Spleen (tissue), 11 donors: ENCODE results near the gene WDFY4. TPM values are rescaled to one million over a fixed set of nuclear protein-coding genes. Genes with fewer than 3 reads are reported as not detected.

ENCODE experiments used
- DNase-seq: peaks from one replicate; pipeline ENCODE4 v3.0.0-alpha.2; 2020
- H3K27ac ChIP-seq, 8 donors: fragments of 200-600 bp; sonication (generic) in 7 of 8; 1 replicate in 4 of 8; 2 replicates in 4 of 8; pipeline versions ENCODE4 v1.5.0 to v1.8.0; 2016 to 2021; ENCODE audit warnings: inconsistent platforms in 4 of 8, mild to moderate bottlenecking in 4 of 8, moderate library complexity in 1 of 8
- H3K27me3 ChIP-seq, 7 donors: fragments of 200-600 bp; sonication (generic) in 6 of 7; replicated peaks in 1 of 7; 1 replicate in 4 of 7; 2 replicates in 3 of 7; pipeline versions ENCODE4 v1.5.0 to v1.8.0; 2016 to 2021; ENCODE audit warnings: inconsistent platforms in 3 of 7, mild to moderate bottlenecking in 1 of 7
- H3K36me3 ChIP-seq, 6 donors: fragments of 200-600 bp; sonication (generic) in 5 of 6; 1 replicate in 4 of 6; 2 replicates in 2 of 6; pipeline versions ENCODE4 v1.5.0 to v1.8.0; 2016 to 2021; ENCODE audit warnings: inconsistent platforms in 2 of 6
- H3K4me1 ChIP-seq, 6 donors: fragments of 200-600 bp; sonication (generic) in 5 of 6; 1 replicate in 3 of 6; 2 replicates in 3 of 6; pipeline versions ENCODE4 v1.5.0 to v1.8.0; 2016 to 2021; ENCODE audit warnings: inconsistent platforms in 3 of 6
- H3K4me3 ChIP-seq, 8 donors: fragments of 200-600 bp; sonication (generic) in 7 of 8; 1 replicate in 4 of 8; 2 replicates in 4 of 8; pipeline versions ENCODE4 v1.5.0 to v1.8.0; 2016 to 2021; ENCODE audit warnings: inconsistent platforms in 4 of 8, mild to moderate bottlenecking in 4 of 8, moderate library complexity in 2 of 8
- H3K9me3 ChIP-seq, 8 donors: fragments of 200-600 bp; sonication (generic) in 7 of 8; 1 replicate in 4 of 8; 2 replicates in 4 of 8; pipeline versions ENCODE4 v1.5.0 to v1.8.0; 2016 to 2021; ENCODE audit warnings: inconsistent platforms in 4 of 8
- CTCF ChIP-seq, 11 experiments: fragments of 200-600 bp in 7 of 11; fragments of 450-650 bp in 4 of 11; sonication (generic) in 4 of 11; IDR thresholded peaks in 8 of 11; conservative IDR thresholded peaks in 3 of 11; 1 replicate in 7 of 11; 2 replicates in 4 of 11; pipeline versions ENCODE4 v1.4.0 to v1.8.0; 2016 to 2021; ENCODE audit warnings: antibody characterized with exemption in 11 of 11, inconsistent platforms in 4 of 11, mild to moderate bottlenecking in 1 of 11
- POLR2A ChIP-seq, 3 donors: fragments of 450-650 bp; IDR thresholded peaks; one replicate each; pipeline ENCODE4 v1.5.1; 2017; ENCODE audit warnings: antibody characterized with exemption in 3 of 3, mild to moderate bottlenecking in 1 of 3
- POLR2AphosphoS5 ChIP-seq, 3 donors: sonication (generic); formaldehyde crosslinking; IDR thresholded peaks; one replicate each; pipeline ENCODE4 v1.5.1; 2017; ENCODE audit warnings: antibody characterized with exemption in 3 of 3
- WGBS, 5 donors: extraction: QIAGEN DNeasy Blood & Tissue Kit in 3 of 5; methylation state at CpG; one replicate each; pipeline versions ENCODE4 v1.1.5 to v1.1.7; 2013 to 2018; 5-methylcytosine and 5-hydroxymethylcytosine counted together
- intact Hi-C: fragments of 100-400 bp; cut with DNase I; formaldehyde crosslinking; loops from one replicate; pipeline ENCODE4 v1.15.0; 2023; ENCODE audit warnings: low total_unique reads
- polyA plus RNA-seq, 3 donors: library from polyadenylated mRNA; stranded (reverse); fragments of 200-250 nt; gene quantifications; one replicate each; pipeline ENCODE4 v1.2.1, GENCODE V29; 2013
- total RNA-seq, 7 donors: library from RNA; depleted of rRNA in 3 of 7; stranded (reverse); fragments of >200 nt in 3 of 7; fragmentation: NEBNext Ultra II Directional in 4 of 7; extraction: Animal tissue kit (Norgen Biotek cat#: 25700) in 4 of 7; gene quantifications; one replicate each; pipeline versions ENCODE4 v1.1.0 to v1.2.1, GENCODE V29; 2016 to 2021
- donor health status: healthy with polysubstance abuse.
- donor health status: DM: no; HTN: no; CAD: no; lungs with moderate emphysema.
- donor health status: DM: no; HTN: no; CAD: no.
- donor health status: Bipolar disorder and iron deficiency.
- donor health status: healthy.
- donor health status: DM: no; HTN: no; CAD: no.
- donor health status: DM: yes; HTN: yes; CAD: no.

The WDFY4 gene
- total and polyA plus RNA-seq, 10 donors = 31.7 to 120 (median 88.9) TPM

- TF ChIP-seq POLR2A (IDR thresholded peaks at IDR 0.05) (no peak), POLR2AphosphoS5 (IDR thresholded peaks at IDR 0.05) (peak in 2 of 3 donors; percentile 62 to 73)
- WGBS, 5 donors = 43 to 54% (median 48%) methylated on average over 8 of the region's 8 CpGs
- peaks cover 4 to 66% (median 30%) of the 10 kb centered on the region in 6 donors for H3K4me1 ChIP-seq
- intact Hi-C loops = loop anchor here (10.0 kb wide), 2 partner anchors 137 to 307 kb away; no protein-coding TSS in a partner anchor
- H3K4me3 ChIP-seq = peak overlapping the region in 1 of 8 donors; percentile 9
- H3K9me3 ChIP-seq = peaks cover 0 to 17% (median 4%) of the 10 kb centered on the region in 8 donors
- H3K27ac ChIP-seq = peak overlapping the region; percentile 54 to 94 (median 78)
- peak; percentile 83 for DNase-seq
- H3K27me3 ChIP-seq = peaks cover 0 to 11% (median 0%) of the 10 kb centered on the region in 7 donors
- no peaks in the 10 kb centered on the region for H3K36me3 ChIP-seq
Observed at GRCh38 chr10:48667960-48668590, 16.6 kb upstream of the WDFY4 start.

GRCh38 chr10:48670978-48671913, 13.4 kb upstream of the WDFY4 start:
- no peaks in the 10 kb centered on the region for H3K9me3 ChIP-seq
- intact Hi-C loops = no loop called here
- H3K27me3 ChIP-seq = peaks cover 0 to 11% (median 0%) of the 10 kb centered on the region in 7 donors
- peak; percentile 96 for DNase-seq
- no peaks in the 10 kb centered on the region for H3K36me3 ChIP-seq
- H3K27ac ChIP-seq = peak overlapping the region; percentile 68 to 94 (median 87)
- 44 to 80% (median 69%) methylated on average over 13 to 28 of the region's 28 CpGs for WGBS, 5 donors
- H3K4me1 ChIP-seq = peaks cover 4 to 66% (median 30%) of the 10 kb centered on the region in 6 donors
- peak overlapping the region in 1 of 8 donors; percentile 48 for H3K4me3 ChIP-seq
- TF ChIP-seq POLR2AphosphoS5 (IDR thresholded peaks at IDR 0.05) = peak; percentile 70 to 88 (median 82)
- no peak for TF ChIP-seq CTCF (IDR thresholded peaks at IDR 0.05 in 8 of 11, conservative IDR thresholded peaks at IDR 0.05 in 3 of 11)
- TF ChIP-seq POLR2A (IDR thresholded peaks at IDR 0.05) = no peak

GRCh38 chr10:48671914-48672595, 12.6 kb upstream of the WDFY4 start:
- WGBS, 5 donors = 53 to 81% (median 63%) methylated on average over 11 to 26 of the region's 26 CpGs
- Histone ChIP-seq H3K4me1 (peaks cover 4 to 59% (median 30%) of the 10 kb centered on the region in 6 donors), H3K36me3 (no peaks in the 10 kb centered on the region), H3K27ac (peak overlapping the region; percentile 68 to 94 (median 87)), H3K9me3 (no peaks in the 10 kb centered on the region), H3K27me3 (peaks cover 0 to 11% (median 0%) of the 10 kb centered on the region in 7 donors), H3K4me3 (peak overlapping the region in 1 of 8 donors; percentile 48)
- peak; percentile 53 to 77 (median 76) for TF ChIP-seq POLR2AphosphoS5 (IDR thresholded peaks at IDR 0.05)
- TF ChIP-seq CTCF (IDR thresholded peaks at IDR 0.05 in 8 of 11, conservative IDR thresholded peaks at IDR 0.05 in 3 of 11) = no peak
- peak in 1 of 3 donors; percentile 33 for TF ChIP-seq POLR2A (IDR thresholded peaks at IDR 0.05)
- DNase-seq = peak; percentile 89
- intact Hi-C loops = no loop called here

GRCh38 chr10:48672596-48673265, 11.9 kb upstream of the WDFY4 start:
- 71 to 85% (median 79%) methylated on average over 9 of the region's 9 CpGs for whole genome bisulfite sequencing, 5 donors
- intact Hi-C loops = no loop called here
- H3K36me3 ChIP-seq = no peaks in the 10 kb centered on the region
- peak overlapping the region in 1 of 8 donors; percentile 48 for H3K4me3 ChIP-seq
- peaks cover 0 to 5% (median 5%) of the 10 kb centered on the region in 8 donors for H3K9me3 ChIP-seq
- peaks cover 0 to 11% (median 0%) of the 10 kb centered on the region in 7 donors for H3K27me3 ChIP-seq
- peak overlapping the region; percentile 68 to 94 (median 87) for H3K27ac ChIP-seq
- TF ChIP-seq POLR2A (IDR thresholded peaks at IDR 0.05) (no peak), CTCF (IDR thresholded peaks at IDR 0.05 in 8 of 11, conservative IDR thresholded peaks at IDR 0.05 in 3 of 11) (no peak), POLR2AphosphoS5 (IDR thresholded peaks at IDR 0.05) (no peak)
- H3K4me1 ChIP-seq = peaks cover 4 to 53% (median 28%) of the 10 kb centered on the region in 6 donors
- DNase-seq = no peak
